ENCODE data around the gene RRP8.

The RRP8 gene

GRCh38 chr11:6565325-6565724 lies 38.1 kb downstream of the RRP8 start:
- Histone ChIP-seq H3F3A (ENCODE audit: insufficient read depth, low read length) (no peaks in the 10 kb centered on the region), H2AFZ (ENCODE audit: low read length) (no peak overlapping the region), H4K20me1 (ENCODE audit: insufficient read depth, low read length) (no peaks in the 10 kb centered on the region), H3K9ac (ENCODE audit: low read length) (no peak overlapping the region), H3K27me3 (replicated peaks; ENCODE audit: insufficient read depth, low read length) (no peaks in the 10 kb centered on the region), H3K9me2 (replicated peaks; ENCODE audit: insufficient read depth, low read length) (no peaks in the 10 kb centered on the region), H3K27ac (ENCODE audit: low read length) (no peak overlapping the region), H3K4me1 (ENCODE audit: low read length) (0 out of 2 replicates have a peak, but pooled peaks cover 9% of the 10 kb centered on the region), H3K4me2 (ENCODE audit: low read depth, low read length) (no peak overlapping the region), H3K36me3 (replicated peaks; ENCODE audit: insufficient read depth, low read length) (no peaks in the 10 kb centered on the region), H3K9me3 (replicated peaks; ENCODE audit: insufficient read depth, low read length) (no peaks in the 10 kb centered on the region), H3K4me3 (ENCODE audit: low read length) (no peak overlapping the region), H3K79me2 (ENCODE audit: low read length) (no peaks in the 10 kb centered on the region)
- TF ChIP-seq EZH2phosphoT487 (IDR thresholded peaks at IDR 0.05; ENCODE audit: low read length), result no peak
- TF ChIP-seq CTCF (IDR thresholded peaks at IDR 0.05; ENCODE audit: low read length), result no peak
- no peak for TF ChIP-seq EZH2 (optimal IDR thresholded peaks at IDR 0.05; ENCODE audit: low read depth, low read length)
- DNase-seq, result no peak

GRCh38 chr11:6563667-6564066 lies 39.7 kb downstream of the RRP8 start:
- H3K4me1 ChIP-seq (ENCODE audit: low read length), result 0 out of 2 replicates have a peak, but pooled peaks cover 5% of the 10 kb centered on the region
- no peaks in the 10 kb centered on the region for H3K27me3 ChIP-seq (replicated peaks; ENCODE audit: insufficient read depth, low read length)
- H2AFZ ChIP-seq (ENCODE audit: low read length), result no peak overlapping the region
- H3K9me2 ChIP-seq (replicated peaks; ENCODE audit: insufficient read depth, low read length), result no peaks in the 10 kb centered on the region
- no peak overlapping the region for H3K27ac ChIP-seq (ENCODE audit: low read length)
- no peak overlapping the region for H3K4me3 ChIP-seq (ENCODE audit: low read length)
- no peaks in the 10 kb centered on the region for H3K79me2 ChIP-seq (ENCODE audit: low read length)
- no peaks in the 10 kb centered on the region for H3F3A ChIP-seq (ENCODE audit: insufficient read depth, low read length)
- no peaks in the 10 kb centered on the region for H4K20me1 ChIP-seq (ENCODE audit: insufficient read depth, low read length)
- DNase-seq, result no peak
- no peak overlapping the region for H3K9ac ChIP-seq (ENCODE audit: low read length)
- H3K36me3 ChIP-seq (replicated peaks; ENCODE audit: insufficient read depth, low read length), result no peaks in the 10 kb centered on the region
- TF ChIP-seq EZH2phosphoT487 (IDR thresholded peaks at IDR 0.05; ENCODE audit: low read length) (no peak), CTCF (IDR thresholded peaks at IDR 0.05; ENCODE audit: low read length) (no peak), EZH2 (optimal IDR thresholded peaks at IDR 0.05; ENCODE audit: low read depth, low read length) (no peak)
- H3K9me3 ChIP-seq (replicated peaks; ENCODE audit: insufficient read depth, low read length), result no peaks in the 10 kb centered on the region
- H3K4me2 ChIP-seq (ENCODE audit: low read depth, low read length), result no peak overlapping the region

- Histone ChIP-seq H3K4me3 (ENCODE audit: low read length) (no peak overlapping the region), H3K9ac (ENCODE audit: low read length) (no peak overlapping the region), H3K27me3 (replicated peaks; ENCODE audit: insufficient read depth, low read length) (no peaks in the 10 kb centered on the region), H3K4me1 (ENCODE audit: low read length) (0 out of 2 replicates have a peak, but pooled peaks cover under 1% of the 10 kb centered on the region), H3K9me3 (replicated peaks; ENCODE audit: insufficient read depth, low read length) (no peaks in the 10 kb centered on the region), H2AFZ (ENCODE audit: low read length) (no peak overlapping the region), H3K27ac (ENCODE audit: low read length) (no peak overlapping the region), H4K20me1 (ENCODE audit: insufficient read depth, low read length) (no peaks in the 10 kb centered on the region), H3F3A (ENCODE audit: insufficient read depth, low read length) (no peaks in the 10 kb centered on the region), H3K9me2 (replicated peaks; ENCODE audit: insufficient read depth, low read length) (no peaks in the 10 kb centered on the region), H3K4me2 (ENCODE audit: low read depth, low read length) (no peak overlapping the region), H3K36me3 (replicated peaks; ENCODE audit: insufficient read depth, low read length) (no peaks in the 10 kb centered on the region), H3K79me2 (ENCODE audit: low read length) (no peaks in the 10 kb centered on the region)
- TF ChIP-seq CTCF (IDR thresholded peaks at IDR 0.05; ENCODE audit: low read length) (no peak), EZH2 (optimal IDR thresholded peaks at IDR 0.05; ENCODE audit: low read depth, low read length) (no peak), EZH2phosphoT487 (IDR thresholded peaks at IDR 0.05; ENCODE audit: low read length) (no peak)
- no peak for DNase-seq
Measured at GRCh38 chr11:6563121-6563619, 40.2 kb downstream of the RRP8 start.

All from MM.1S (cell line).